ENCODE measurements around the gene NCR2. TPM values are rescaled to one million over a fixed set of nuclear protein-coding genes. Genes with fewer than 3 reads are reported as not detected.

NCR2 gene
- total and polyA plus RNA-seq, 2 donors (not counting 1 experiment from before 2014, with no cell fraction given): not detected

DNA sequence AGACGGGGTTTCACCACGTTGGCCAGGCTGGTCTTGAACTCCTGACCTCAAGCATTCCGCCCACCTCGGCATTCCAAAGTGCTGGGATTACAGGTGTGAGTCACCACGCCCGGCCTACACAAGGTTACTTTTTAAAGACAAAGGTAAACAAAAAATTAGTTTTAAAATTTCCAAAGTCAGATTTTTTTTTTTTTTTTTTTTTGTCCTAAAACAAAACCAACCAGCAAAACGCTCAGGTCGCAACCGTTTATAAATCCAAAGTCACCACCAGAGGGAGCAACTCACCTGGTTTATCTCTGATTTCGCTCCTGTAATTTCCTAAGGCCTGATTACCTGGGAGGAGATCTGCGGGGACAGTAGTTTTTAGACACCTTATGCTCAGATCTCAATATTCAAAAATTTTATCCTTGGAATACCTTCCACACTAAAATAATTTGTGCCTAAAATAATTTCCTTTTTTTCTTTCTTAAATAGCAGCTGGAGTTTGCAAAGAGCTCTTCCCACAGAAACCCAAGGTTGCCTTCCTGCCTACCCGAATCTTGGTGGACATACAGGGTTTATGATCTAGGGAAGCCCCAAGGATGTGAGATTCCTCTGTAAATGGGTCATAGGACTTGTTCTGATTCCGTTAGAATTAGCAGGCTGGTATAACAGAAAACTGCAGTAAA lies 29.1 kb upstream of the NCR2 start:
- no peaks in the 10 kb centered on the region for H3K27me3 Mint-ChIP-seq
- intact Hi-C loops (cut with micrococcal nuclease): loop anchor here (1.0 to 2.0 kb wide), 2 partner anchors 12 to 60 kb away; no protein-coding TSS in a partner anchor
- no peak for TF ChIP-seq EZH2 (IDR thresholded peaks at IDR 0.05; ENCODE audit: borderline replicate concordance, insufficient read depth, low read depth, low read length, poor library complexity, severe bottlenecking)
- TF ChIP-seq, protein P1, sequence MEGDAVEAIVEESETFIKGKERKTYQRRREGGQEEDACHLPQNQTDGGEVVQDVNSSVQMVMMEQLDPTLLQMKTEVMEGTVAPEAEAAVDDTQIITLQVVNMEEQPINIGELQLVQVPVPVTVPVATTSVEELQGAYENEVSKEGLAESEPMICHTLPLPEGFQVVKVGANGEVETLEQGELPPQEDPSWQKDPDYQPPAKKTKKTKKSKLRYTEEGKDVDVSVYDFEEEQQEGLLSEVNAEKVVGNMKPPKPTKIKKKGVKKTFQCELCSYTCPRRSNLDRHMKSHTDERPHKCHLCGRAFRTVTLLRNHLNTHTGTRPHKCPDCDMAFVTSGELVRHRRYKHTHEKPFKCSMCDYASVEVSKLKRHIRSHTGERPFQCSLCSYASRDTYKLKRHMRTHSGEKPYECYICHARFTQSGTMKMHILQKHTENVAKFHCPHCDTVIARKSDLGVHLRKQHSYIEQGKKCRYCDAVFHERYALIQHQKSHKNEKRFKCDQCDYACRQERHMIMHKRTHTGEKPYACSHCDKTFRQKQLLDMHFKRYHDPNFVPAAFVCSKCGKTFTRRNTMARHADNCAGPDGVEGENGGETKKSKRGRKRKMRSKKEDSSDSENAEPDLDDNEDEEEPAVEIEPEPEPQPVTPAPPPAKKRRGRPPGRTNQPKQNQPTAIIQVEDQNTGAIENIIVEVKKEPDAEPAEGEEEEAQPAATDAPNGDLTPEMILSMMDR (IDR thresholded peaks at IDR 0.05): peak; percentile 87
- no peak overlapping the region for H3K27ac Mint-ChIP-seq
- peak; percentile 39 for ATAC-seq (ENCODE audit: low read depth)
- no peaks in the 10 kb centered on the region for H3K79me2 ChIP-seq (ENCODE audit: control insufficient read depth, insufficient read depth, low read length)
- no peak overlapping the region for H3K4me3 Mint-ChIP-seq
- H3K4me1 ChIP-seq (ENCODE audit: control insufficient read depth in 2 of 2, insufficient read depth in 2 of 2, low read length in 2 of 2): peaks cover 21 to 30% of the 10 kb centered on the region in 2 donors
- CTCF ChIA-PET: interaction anchor here (0.6 to 8.7 kb wide), 34 partner anchors 8 to 400 kb away, joined by 3 to 134 read pairs (median 4); no protein-coding TSS in a partner anchor
- no peak overlapping the region for H3K4me2 ChIP-seq (replicated peaks; ENCODE audit: low read depth, low read length, poor library complexity, severe bottlenecking)
- no peak overlapping the region for H3K27ac ChIP-seq (ENCODE audit: low read length in 2 of 2)
- peak; percentile 76 for DNase-seq
- H3K9me3 ChIP-seq (ENCODE audit: control extremely low read depth in 1 of 3, control insufficient read depth in 2 of 3, insufficient read depth in 1 of 3, low read length in 2 of 3): peaks cover 0 to 4% (median 0%) of the 10 kb centered on the region in 3 donors
- H3K4me3 ChIP-seq (ENCODE audit: control extremely low read depth in 1 of 5, extremely low read depth in 1 of 5, insufficient read depth in 1 of 5, low read depth in 2 of 5, low read length in 4 of 5): no peak overlapping the region
- no peak overlapping the region for H3K9ac ChIP-seq (ENCODE audit: low read length)
- WGBS (ENCODE audit: insufficient coverage): 100% methylated on average over 1 of the region's 13 CpGs
- H3K9me3 Mint-ChIP-seq (ENCODE audit: insufficient read depth): peaks cover 4% of the 10 kb centered on the region
- POLR2A ChIA-PET: interaction anchor here (0.7 to 1.6 kb wide), 2 partner anchors 12 to 115 kb away, joined by 6 to 7 read pairs; no protein-coding TSS in a partner anchor
- no peaks in the 10 kb centered on the region for H4K20me1 ChIP-seq (ENCODE audit: control insufficient read depth, insufficient read depth, low read length, poor library complexity, severe bottlenecking)
- H3K36me3 ChIP-seq (replicated peaks in 1 of 2; ENCODE audit: control extremely low read depth in 1 of 2, control insufficient read depth in 1 of 2, extremely low read depth in 1 of 2, insufficient read depth in 2 of 2, low read length in 1 of 2): no peaks in the 10 kb centered on the region
- H2AFZ ChIP-seq (ENCODE audit: insufficient read depth, low read depth, low read length, poor library complexity, severe bottlenecking): peak overlapping the region; percentile 29
- H3K4me1 Mint-ChIP-seq: peaks cover 36% of the 10 kb centered on the region
- H3K27me3 ChIP-seq (replicated peaks in 1 of 4; ENCODE audit: control extremely low read depth in 1 of 4, control insufficient read depth in 3 of 4, insufficient read depth in 4 of 4, low read length in 3 of 4): no peaks in the 10 kb centered on the region

DNA sequence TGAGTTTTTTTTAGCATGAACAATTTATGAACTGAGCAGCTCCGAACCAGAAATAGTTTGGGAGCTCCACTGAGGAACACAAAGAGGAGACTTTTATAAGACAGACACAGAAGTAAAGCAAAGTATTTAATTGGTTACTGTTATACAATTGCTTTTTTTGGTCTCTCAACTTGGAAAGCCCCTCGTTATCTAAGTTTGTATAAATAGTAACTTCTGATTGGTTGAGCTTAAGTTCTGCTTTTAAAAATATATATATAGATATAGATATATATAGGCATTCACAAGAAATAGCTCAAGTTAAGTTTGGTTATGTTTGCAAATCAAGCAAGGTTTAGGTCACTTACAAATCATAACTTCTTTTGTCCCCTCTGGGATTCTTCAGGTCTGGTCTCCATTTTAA lies 20.2 kb upstream of the NCR2 start:
- Histone ChIP-seq H3K79me2 (ENCODE audit: control insufficient read depth, insufficient read depth, low read length) (no peaks in the 10 kb centered on the region), H3K9me3 (ENCODE audit: control extremely low read depth in 1 of 3, control insufficient read depth in 2 of 3, insufficient read depth in 1 of 3, low read length in 2 of 3) (no peaks in the 10 kb centered on the region), H2AFZ (ENCODE audit: insufficient read depth, low read depth, low read length, poor library complexity, severe bottlenecking) (no peak overlapping the region), H3K27ac (ENCODE audit: low read length in 2 of 2) (peak overlapping the region; percentile 79 to 90), H3K36me3 (replicated peaks in 1 of 2; ENCODE audit: control extremely low read depth in 1 of 2, control insufficient read depth in 1 of 2, extremely low read depth in 1 of 2, insufficient read depth in 2 of 2, low read length in 1 of 2) (no peaks in the 10 kb centered on the region), H4K20me1 (ENCODE audit: control insufficient read depth, insufficient read depth, low read length, poor library complexity, severe bottlenecking) (no peaks in the 10 kb centered on the region), H3K4me2 (replicated peaks; ENCODE audit: low read depth, low read length, poor library complexity, severe bottlenecking) (peak overlapping the region; percentile 47), H3K27me3 (replicated peaks in 1 of 4; ENCODE audit: control extremely low read depth in 1 of 4, control insufficient read depth in 3 of 4, insufficient read depth in 4 of 4, low read length in 3 of 4) (no peaks in the 10 kb centered on the region), H3K4me1 (ENCODE audit: control insufficient read depth in 2 of 2, insufficient read depth in 2 of 2, low read length in 2 of 2) (peaks cover 57 to 60% of the 10 kb centered on the region in 2 donors), H3K9ac (ENCODE audit: low read length) (no peak overlapping the region), H3K4me3 (ENCODE audit: control extremely low read depth in 1 of 5, extremely low read depth in 1 of 5, insufficient read depth in 1 of 5, low read depth in 2 of 5, low read length in 4 of 5) (no peak overlapping the region)
- DNase-seq (peak; percentile 56), ATAC-seq (ENCODE audit: low read depth) (no peak)
- intact Hi-C loops (cut with micrococcal nuclease): loop anchor here (5.0 kb wide), 2 partner anchors 133 to 367 kb away; no protein-coding TSS in a partner anchor
- POLR2A ChIA-PET: no interaction called here
- no CpG with 5 or more reads among the region's 2 CpGs for WGBS (ENCODE audit: insufficient coverage)
- Mint-ChIP-seq H3K9me3 (ENCODE audit: insufficient read depth) (no peaks in the 10 kb centered on the region), H3K27me3 (no peaks in the 10 kb centered on the region), H3K27ac (peak overlapping the region; percentile 28), H3K4me1 (peaks cover 50% of the 10 kb centered on the region), H3K4me3 (no peak overlapping the region)
- TF ChIP-seq, protein P1 (IDR thresholded peaks at IDR 0.05): no peak
- TF ChIP-seq EZH2 (IDR thresholded peaks at IDR 0.05; ENCODE audit: borderline replicate concordance, insufficient read depth, low read depth, low read length, poor library complexity, severe bottlenecking): no peak
- CTCF ChIA-PET: interaction anchor here (1.0 to 1.6 kb wide), 4 partner anchors 8 to 247 kb away, joined by 4 to 19 read pairs (median 6); no protein-coding TSS in a partner anchor

Data from B cell (primary cell).